B cell (primary cell): ENCODE results near the gene NYAP1.

Experiments used
- CTCF ChIP-seq: fragments of 200-600 bp; IDR thresholded peaks from one replicate; pipeline ENCODE4 v1.8.0; 2022; ENCODE audit warnings: antibody characterized with exemption, mild to moderate bottlenecking
- EZH2 ChIP-seq: IDR thresholded peaks from 2 replicates; pipeline ENCODE4 v1.6.1; 2012; ENCODE audit warnings: borderline replicate concordance, low read depth, mild to moderate bottlenecking, moderate library complexity, low read length; ENCODE audit not compliant: insufficient read depth, poor library complexity, severe bottlenecking

GRCh38 chr7:100520138-100520537, 36.4 kb downstream of the NYAP1 start:
- TF ChIP-seq CTCF (no peak), EZH2 (no peak)
